ACC112 (cell line): ENCODE data around the gene PHOX2A.
A peak's percentile ranks its signal among the peaks of the same experiment; 100 is the strongest.

Source experiments
- H2AFZ ChIP-seq: fragments of 200-600 bp; sonication (generic); one replicate; pipeline ENCODE4 v1.6.0; 2017; ENCODE audit warnings: antibody characterized with exemption, low read length; ENCODE audit not compliant: unreplicated experiment
- H3K27ac ChIP-seq: fragments of 200-600 bp; sonication (generic); 2 replicates; pipeline ENCODE4 v1.5.1; 2014; ENCODE audit warnings: low read depth, mild to moderate bottlenecking, antibody characterized with exemption, low read length, moderate library complexity
- H3K27me3 ChIP-seq: fragments of 200-600 bp; sonication (generic); 2 replicates; pipeline ENCODE4 v1.6.1; 2014; ENCODE audit warnings: mild to moderate bottlenecking, antibody characterized with exemption, low read length, moderate library complexity, mixed read lengths; ENCODE audit not compliant: insufficient read depth
- H3K36me3 ChIP-seq: fragments of 200-600 bp; sonication (generic); 2 replicates; pipeline ENCODE4 v1.6.1; 2016; ENCODE audit warnings: mild to moderate bottlenecking, antibody characterized with exemption, low read length, moderate library complexity, mixed read lengths; ENCODE audit not compliant: insufficient read depth
- H3K4me1 ChIP-seq: fragments of 200-600 bp; sonication (generic); one replicate; pipeline ENCODE4 v1.6.1; 2016; ENCODE audit warnings: low read length, mixed read lengths; ENCODE audit not compliant: insufficient read depth, unreplicated experiment, control insufficient read depth
- H3K4me3 ChIP-seq: fragments of 200-600 bp; sonication (generic); 2 replicates; pipeline ENCODE4 v1.5.1; 2014; ENCODE audit warnings: mild to moderate bottlenecking, low read depth, low read length
- H3K79me2 ChIP-seq: fragments of 200-600 bp; sonication (generic); one replicate; pipeline ENCODE4 v1.6.0; 2016; ENCODE audit warnings: low read length; ENCODE audit not compliant: control insufficient read depth, unreplicated experiment, insufficient read depth

PHOX2A gene

DNA sequence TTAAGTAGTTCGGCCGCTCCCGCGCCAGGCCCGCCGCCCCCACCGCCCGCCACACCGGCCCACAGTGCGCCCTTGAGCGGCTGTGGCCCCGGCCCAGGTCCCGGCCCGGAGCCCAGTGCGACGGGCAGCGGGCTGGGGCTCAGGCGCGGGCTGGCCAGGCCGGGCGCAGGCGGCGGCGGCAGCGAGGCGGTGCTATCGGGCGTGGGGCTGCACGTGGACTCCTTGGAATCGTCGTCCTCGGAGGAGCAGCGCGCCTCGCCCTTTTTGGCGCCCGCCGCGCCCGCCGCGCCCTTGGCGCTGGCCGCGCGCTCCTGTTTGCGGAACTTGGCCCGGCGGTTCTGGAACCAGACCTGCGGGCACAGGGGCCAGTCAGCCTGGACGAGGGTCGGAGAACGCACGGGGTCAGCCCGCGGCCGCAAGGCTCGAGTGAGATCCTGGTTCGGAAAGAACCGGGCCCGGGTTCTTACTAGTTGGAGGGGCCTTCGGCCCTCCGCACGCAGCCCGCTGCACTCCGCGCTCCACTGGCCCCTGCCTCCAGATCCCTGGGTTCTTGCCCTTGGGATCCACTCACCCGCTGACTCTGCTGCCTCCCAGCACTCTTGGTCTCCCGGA is 4.0 kb downstream of the PHOX2A start:
- H3K79me2 ChIP-seq = no peaks in the 10 kb centered on the region
- H2AFZ ChIP-seq = peak overlapping the region; percentile 75
- no peak overlapping the region for H3K27ac ChIP-seq
- peaks cover 4% of the 10 kb centered on the region for H3K4me1 ChIP-seq
- peak overlapping the region; percentile 75 for H3K4me3 ChIP-seq
- H3K36me3 ChIP-seq = peaks cover 4% of the 10 kb centered on the region; the same call in 1 of the 2 replicates
- H3K27me3 ChIP-seq = peaks cover 36% of the 10 kb centered on the region

DNA sequence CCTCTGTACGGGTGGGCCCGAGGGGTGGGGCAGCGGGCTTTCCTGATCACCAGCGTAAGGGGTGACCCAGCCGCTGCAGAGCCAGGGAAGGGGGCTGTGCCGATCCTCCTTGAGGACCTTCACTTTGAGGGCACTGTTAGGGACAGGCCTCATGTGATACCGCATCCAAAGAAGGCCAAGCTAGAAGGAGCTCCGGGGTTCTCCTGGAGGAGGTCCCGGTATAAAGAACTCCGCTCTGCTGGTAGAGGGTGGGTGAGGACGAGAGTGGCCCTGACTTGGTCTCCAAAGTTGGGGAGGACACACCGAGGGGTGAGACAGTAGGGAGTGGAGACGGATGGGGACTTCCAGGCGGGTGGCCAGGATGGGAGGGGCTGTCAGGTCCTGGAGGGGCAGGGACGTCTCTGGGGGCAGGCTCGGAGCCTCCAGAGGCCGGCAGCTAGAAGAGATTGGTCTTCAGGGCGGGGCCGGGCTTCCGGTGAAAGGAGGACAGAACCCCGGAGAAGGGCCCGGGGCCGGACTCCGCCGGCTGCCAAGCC is 4.6 kb downstream of the PHOX2A start:
- H3K27ac ChIP-seq = no peak overlapping the region
- H2AFZ ChIP-seq = peak overlapping the region; percentile 75
- no peaks in the 10 kb centered on the region for H3K79me2 ChIP-seq
- H3K27me3 ChIP-seq = peaks cover 30% of the 10 kb centered on the region
- peaks cover 4% of the 10 kb centered on the region for H3K4me1 ChIP-seq
- peak overlapping the region; percentile 75 for H3K4me3 ChIP-seq
- peaks cover 4% of the 10 kb centered on the region; the same call in 1 of the 2 replicates for H3K36me3 ChIP-seq

DNA sequence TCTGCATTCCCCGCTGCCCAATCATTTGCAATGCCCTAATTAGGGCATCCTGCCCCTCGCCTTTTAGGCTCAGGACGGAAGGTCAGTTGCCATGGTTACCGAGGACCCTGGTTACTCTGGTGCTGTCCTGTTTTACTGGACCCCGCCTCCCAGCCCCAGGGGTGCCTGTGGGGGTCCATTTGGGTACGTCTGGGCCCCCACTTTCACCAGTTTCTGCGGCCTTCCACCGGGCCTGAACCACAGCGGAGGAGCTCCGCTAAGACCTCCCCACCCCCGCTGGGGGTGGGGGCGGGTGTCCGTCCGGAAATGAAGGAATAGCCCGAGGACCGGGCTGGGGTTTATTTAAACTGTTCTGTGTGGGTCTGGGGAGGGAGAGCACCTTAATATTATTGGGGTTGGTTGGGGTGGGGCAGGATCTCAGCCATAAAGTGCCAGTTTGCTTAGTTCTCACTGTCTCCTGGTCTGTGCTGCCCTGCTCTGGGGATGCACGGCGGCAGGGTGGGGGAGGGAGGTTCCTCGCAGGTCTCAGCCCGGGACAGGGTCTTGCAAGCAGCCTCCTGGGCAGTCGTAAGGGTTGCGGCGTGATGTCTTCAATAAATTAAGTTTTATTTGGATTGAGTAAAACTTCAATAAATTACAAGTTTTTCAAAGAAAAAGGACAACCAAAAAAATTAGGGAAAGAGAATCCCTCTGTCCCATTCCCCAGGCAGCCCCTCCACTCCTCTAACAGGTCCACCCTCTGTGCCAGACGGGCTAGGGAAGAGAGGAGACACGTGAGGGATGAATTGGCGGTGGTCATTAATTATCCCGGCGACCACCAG is 5.3 kb downstream of the PHOX2A start:
- no peak overlapping the region for H3K4me3 ChIP-seq
- H2AFZ ChIP-seq = no peak overlapping the region
- peaks cover 4% of the 10 kb centered on the region; the same call in 1 of the 2 replicates for H3K36me3 ChIP-seq
- no peak overlapping the region for H3K27ac ChIP-seq
- H3K79me2 ChIP-seq = no peaks in the 10 kb centered on the region
- H3K4me1 ChIP-seq = peaks cover 4% of the 10 kb centered on the region
- H3K27me3 ChIP-seq = peaks cover 24% of the 10 kb centered on the region

DNA sequence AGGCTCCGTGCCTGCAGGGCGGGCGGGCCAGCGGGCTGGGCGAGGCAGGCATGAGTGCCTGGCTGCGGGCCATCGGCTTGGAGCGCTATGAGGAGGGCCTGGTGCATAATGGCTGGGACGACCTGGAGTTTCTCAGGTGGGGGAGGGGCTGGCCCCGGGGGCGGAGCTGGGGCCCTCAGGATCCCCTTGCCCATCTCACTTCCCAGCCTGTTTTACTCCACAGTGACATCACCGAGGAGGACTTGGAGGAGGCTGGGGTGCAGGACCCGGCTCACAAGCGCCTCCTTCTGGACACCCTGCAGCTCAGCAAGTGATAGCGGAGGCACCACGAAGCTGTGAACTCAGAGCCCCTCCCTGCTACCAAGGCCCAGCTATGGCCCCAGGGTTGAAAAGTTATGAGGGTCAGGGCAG is 5.9 kb downstream of the PHOX2A start:
- H3K27me3 ChIP-seq = peaks cover 17% of the 10 kb centered on the region
- peaks cover 10% of the 10 kb centered on the region; the same call in 1 of the 2 replicates for H3K36me3 ChIP-seq
- no peak overlapping the region for H3K4me3 ChIP-seq
- H3K4me1 ChIP-seq = peaks cover 4% of the 10 kb centered on the region
- no peak overlapping the region for H3K27ac ChIP-seq
- no peak overlapping the region for H2AFZ ChIP-seq
- H3K79me2 ChIP-seq = no peaks in the 10 kb centered on the region

DNA sequence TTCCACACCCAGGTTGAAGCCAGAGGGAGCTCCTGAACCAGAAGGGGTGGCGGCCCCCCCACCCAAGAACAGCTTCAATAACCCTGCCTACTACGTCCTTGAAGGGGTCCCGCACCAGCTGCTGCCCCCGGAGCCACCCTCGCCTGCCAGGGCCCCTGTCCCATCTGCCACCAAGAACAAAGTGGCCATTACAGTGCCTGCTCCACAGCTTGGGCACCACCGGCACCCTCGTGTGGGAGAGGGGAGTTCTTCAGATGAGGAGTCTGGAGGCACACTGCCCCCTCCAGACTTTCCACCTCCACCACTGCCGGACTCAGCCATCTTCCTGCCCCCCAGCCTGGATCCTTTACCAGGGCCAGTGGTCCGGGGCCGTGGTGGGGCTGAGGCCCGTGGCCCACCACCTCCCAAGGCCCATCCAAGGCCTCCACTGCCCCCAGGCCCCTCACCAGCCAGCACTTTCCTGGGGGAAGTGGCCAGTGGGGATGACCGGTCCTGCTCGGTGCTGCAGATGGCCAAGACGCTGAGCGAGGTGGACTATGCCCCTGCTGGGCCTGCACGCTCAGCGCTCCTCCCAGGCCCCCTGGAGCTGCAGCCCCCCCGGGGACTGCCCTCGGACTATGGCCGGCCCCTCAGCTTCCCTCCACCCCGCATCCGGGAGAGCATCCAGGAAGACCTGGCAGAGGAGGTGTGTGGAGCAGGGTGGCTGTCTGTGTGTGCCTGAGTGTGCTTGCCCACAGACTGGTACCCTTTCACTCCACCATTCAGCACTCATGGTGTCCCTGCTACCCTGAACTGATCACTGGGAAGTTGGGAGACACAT is 6.7 kb downstream of the PHOX2A start:
- Histone ChIP-seq H3K79me2 (no peaks in the 10 kb centered on the region), H3K27ac (no peak overlapping the region), H3K36me3 (peaks cover 12% of the 10 kb centered on the region; the same call in 1 of the 2 replicates), H2AFZ (no peak overlapping the region), H3K4me3 (no peak overlapping the region), H3K27me3 (peaks cover 12% of the 10 kb centered on the region), H3K4me1 (peaks cover 4% of the 10 kb centered on the region)

DNA sequence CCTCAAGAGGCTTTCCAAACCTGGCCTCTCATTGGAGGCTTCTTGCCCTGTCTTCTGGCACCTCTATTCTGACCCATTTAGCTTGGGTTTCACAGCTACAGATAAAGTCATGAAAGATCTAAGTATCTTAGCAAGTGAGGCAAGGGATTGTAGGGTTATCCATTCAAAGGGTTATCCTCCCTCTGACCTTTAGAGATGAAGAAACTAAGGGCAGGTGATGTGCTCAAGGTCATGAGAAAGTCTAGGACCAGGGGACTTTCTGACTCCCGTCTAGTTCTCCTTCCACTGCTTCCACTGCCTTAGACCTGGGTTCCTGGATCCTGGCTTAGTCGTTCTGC is 7.2 kb downstream of the PHOX2A start:
- Histone ChIP-seq H2AFZ (no peak overlapping the region), H3K27ac (no peak overlapping the region), H3K4me1 (peaks cover 4% of the 10 kb centered on the region), H3K79me2 (no peaks in the 10 kb centered on the region), H3K27me3 (peaks cover 6% of the 10 kb centered on the region; the same call in 1 of the 2 replicates), H3K36me3 (peaks cover 16% of the 10 kb centered on the region; the same call in 1 of the 2 replicates), H3K4me3 (no peak overlapping the region)

DNA sequence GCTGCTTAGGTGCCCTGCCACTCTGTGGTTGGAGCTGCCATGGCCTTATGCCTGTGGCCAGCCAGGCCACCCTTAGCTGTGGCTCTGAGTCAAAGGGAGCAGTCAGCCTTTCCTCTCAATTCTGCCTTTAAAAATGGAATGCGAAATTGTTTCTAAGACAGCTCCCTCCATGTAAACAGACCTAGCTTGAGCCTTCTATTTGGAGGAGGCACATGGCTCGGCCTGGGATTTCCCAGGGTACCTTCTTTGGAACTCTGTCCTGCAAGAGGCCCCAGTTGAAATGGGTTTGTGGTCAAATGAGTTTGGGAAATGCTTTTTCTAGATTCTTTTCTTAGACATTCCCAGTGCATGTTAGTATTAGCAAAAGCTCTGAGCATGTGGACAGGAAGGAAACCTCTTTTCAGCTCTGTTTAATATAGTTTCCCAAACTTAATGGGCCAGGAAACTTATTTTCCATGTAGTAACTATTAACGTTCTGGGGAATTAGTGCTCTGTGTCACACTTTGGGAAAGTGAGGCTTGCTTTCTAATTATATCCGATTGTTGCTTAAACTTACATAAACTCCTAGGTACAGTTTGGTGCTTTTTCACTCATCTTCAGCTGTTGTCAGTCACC is 7.8 kb downstream of the PHOX2A start:
- Histone ChIP-seq H3K4me3 (no peak overlapping the region), H3K27ac (no peak overlapping the region), H3K27me3 (0 out of 2 replicates have a peak, but pooled peaks cover 4% of the 10 kb centered on the region), H3K79me2 (no peaks in the 10 kb centered on the region), H3K36me3 (peaks cover 21% of the 10 kb centered on the region; the same call in 1 of the 2 replicates), H3K4me1 (peaks cover 4% of the 10 kb centered on the region), H2AFZ (no peak overlapping the region)

DNA sequence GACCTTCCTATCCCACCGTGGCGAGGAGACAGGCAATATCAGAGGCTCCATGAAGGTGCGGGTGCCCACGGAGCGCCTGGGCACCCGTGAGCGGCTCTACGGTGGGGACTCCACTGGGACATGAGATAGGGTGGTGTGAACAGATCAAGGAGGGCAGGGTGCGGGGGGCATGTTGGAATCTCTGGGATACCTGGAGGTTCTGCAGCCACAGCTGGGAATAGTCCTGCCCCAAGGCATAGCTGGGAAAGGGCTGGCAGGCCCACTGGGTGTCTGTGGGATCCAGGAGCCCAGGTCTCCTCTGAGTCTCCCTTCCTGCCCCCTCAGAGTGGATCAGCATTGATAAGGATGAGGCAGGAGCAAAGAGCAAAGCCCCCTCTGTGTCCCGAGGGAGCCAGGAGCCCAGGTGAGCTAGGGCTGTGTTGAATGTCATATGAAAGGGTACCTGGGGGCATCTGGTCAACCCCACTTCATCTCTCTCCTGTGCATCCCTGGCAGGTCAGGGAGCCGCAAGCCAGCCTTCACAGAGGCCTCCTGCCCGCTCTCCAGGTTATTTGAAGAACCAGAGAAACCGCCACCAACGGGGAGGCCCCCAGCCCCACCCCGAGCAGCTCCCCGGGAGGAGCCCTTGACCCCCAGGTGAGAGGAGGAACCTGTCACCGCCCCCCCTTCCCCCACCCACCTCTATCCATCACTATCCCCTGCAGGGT is 8.5 kb downstream of the PHOX2A start:
- peaks cover 4% of the 10 kb centered on the region for H3K4me1 ChIP-seq
- peaks cover 23% of the 10 kb centered on the region; the same call in 1 of the 2 replicates for H3K36me3 ChIP-seq
- H3K27me3 ChIP-seq = no peaks in the 10 kb centered on the region
- H2AFZ ChIP-seq = no peak overlapping the region
- H3K4me3 ChIP-seq = no peak overlapping the region
- no peak overlapping the region for H3K27ac ChIP-seq
- H3K79me2 ChIP-seq = no peaks in the 10 kb centered on the region

DNA sequence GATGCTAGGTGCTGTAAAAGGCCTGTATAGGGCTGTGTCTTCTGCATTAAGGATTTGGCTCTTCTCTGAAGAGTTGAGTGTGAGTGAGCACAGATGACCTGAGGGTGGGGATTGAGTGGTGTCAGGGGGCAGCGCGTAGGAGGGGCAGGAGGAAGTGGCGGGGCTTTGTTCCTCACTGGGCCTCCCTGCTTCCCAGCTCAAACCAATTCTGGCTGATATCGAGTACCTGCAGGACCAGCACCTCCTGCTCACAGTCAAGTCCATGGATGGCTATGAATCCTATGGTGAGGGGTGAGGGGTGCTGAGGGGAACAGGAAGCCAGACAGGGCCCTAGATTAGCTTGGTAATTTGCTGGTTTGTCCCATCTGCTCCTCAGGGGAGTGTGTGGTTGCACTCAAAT is 9.1 kb downstream of the PHOX2A start:
- no peak overlapping the region for H3K4me3 ChIP-seq
- H2AFZ ChIP-seq = no peak overlapping the region
- peaks cover 4% of the 10 kb centered on the region for H3K4me1 ChIP-seq
- H3K79me2 ChIP-seq = no peaks in the 10 kb centered on the region
- H3K27me3 ChIP-seq = no peaks in the 10 kb centered on the region
- H3K36me3 ChIP-seq = peaks cover 23% of the 10 kb centered on the region; the same call in 1 of the 2 replicates
- H3K27ac ChIP-seq = no peak overlapping the region
